ENCODE results near the gene THOC2. TPM values are rescaled to one million over a fixed set of nuclear protein-coding genes. Genes with fewer than 3 reads are reported as not detected.
"Not testable (repeated sequence)": the region's sequence is repeated elsewhere in the genome, so short reads cannot be mapped to it uniquely, and the experiment has no call there.

Gene THOC2
- total RNA-seq, 2 experiments from 2014 or later: 61.1 to 62.8 TPM

GRCh38 chrX:123728016-123728415 is 4.8 kb downstream of the THOC2 start:
- no peak overlapping the region for H3K27ac ChIP-seq (ENCODE audit: low read depth in 1 of 2, low read length in 2 of 2)
- no peaks in the 10 kb centered on the region for H3K9me3 ChIP-seq (ENCODE audit: control insufficient read depth in 1 of 2, insufficient read depth in 1 of 2, low read length in 2 of 2)
- CTCF ChIA-PET: no interaction called here
- H3K27me3 Mint-ChIP-seq: no peaks in the 10 kb centered on the region
- peaks cover 4% of the 10 kb centered on the region for H3K36me3 ChIP-seq (ENCODE audit: insufficient read depth, low read length)
- H3K36me3 Mint-ChIP-seq (ENCODE audit: low read depth): peaks cover 27% of the 10 kb centered on the region
- no peaks in the 10 kb centered on the region for H3K27me3 ChIP-seq (ENCODE audit: control insufficient read depth in 1 of 2, insufficient read depth in 2 of 2, low read length in 2 of 2)
- no peak for TF ChIP-seq CTCF (IDR thresholded peaks at IDR 0.05)
- H3K27ac Mint-ChIP-seq: peak overlapping the region; percentile 59
- DNase-seq: no peak
- intact Hi-C loops (cut with DNase I, micrococcal nuclease): no loop called here
- H3K4me1 Mint-ChIP-seq (ENCODE audit: low read depth): peaks cover 58% of the 10 kb centered on the region
- peaks cover 13% of the 10 kb centered on the region for H3K4me1 ChIP-seq (ENCODE audit: insufficient read depth, low read length)
- no peak overlapping the region for H3K4me3 ChIP-seq (ENCODE audit: low read length)
- no peaks in the 10 kb centered on the region for H3K9me3 Mint-ChIP-seq
- H3K4me3 Mint-ChIP-seq: peak overlapping the region; percentile 38
- ATAC-seq (ENCODE audit: poor library complexity): no peak
- POLR2A ChIA-PET: no interaction called here

GRCh38 chrX:123722193-123722592 is 10.7 kb downstream of the THOC2 start:
- CTCF ChIA-PET; intact Hi-C loops (cut with DNase I, micrococcal nuclease); H3K9me3 ChIP-seq (ENCODE audit: control insufficient read depth in 1 of 2, insufficient read depth in 1 of 2, low read length in 2 of 2); DNase-seq; POLR2A ChIA-PET; H3K27ac ChIP-seq (ENCODE audit: low read depth in 1 of 2, low read length in 2 of 2); H3K4me3 ChIP-seq (ENCODE audit: low read length); H3K36me3 ChIP-seq (ENCODE audit: insufficient read depth, low read length); H3K4me1 ChIP-seq (ENCODE audit: insufficient read depth, low read length); H3K27me3 Mint-ChIP-seq; H3K9me3 Mint-ChIP-seq; H3K4me3 Mint-ChIP-seq; H3K27me3 ChIP-seq (ENCODE audit: control insufficient read depth in 1 of 2, insufficient read depth in 2 of 2, low read length in 2 of 2); ATAC-seq (ENCODE audit: poor library complexity); H3K27ac Mint-ChIP-seq: not testable (repeated sequence)
- Mint-ChIP-seq H3K4me1 (ENCODE audit: low read depth) (peaks cover 41% of the 10 kb centered on the region), H3K36me3 (ENCODE audit: low read depth) (peaks cover 12% of the 10 kb centered on the region)

GRCh38 chrX:123720486-123720885 is 12.4 kb downstream of the THOC2 start:
- DNase-seq (no peak), ATAC-seq (ENCODE audit: poor library complexity) (no peak)
- no peak for TF ChIP-seq CTCF (IDR thresholded peaks at IDR 0.05)
- CTCF ChIA-PET: no interaction called here
- intact Hi-C loops (cut with DNase I, micrococcal nuclease): no loop called here
- Mint-ChIP-seq H3K27me3 (no peaks in the 10 kb centered on the region), H3K27ac (peak overlapping the region; percentile 29), H3K36me3 (ENCODE audit: low read depth) (peaks cover 19% of the 10 kb centered on the region), H3K4me1 (ENCODE audit: low read depth) (peaks cover 41% of the 10 kb centered on the region), H3K9me3 (no peaks in the 10 kb centered on the region), H3K4me3 (no peak overlapping the region)
- Histone ChIP-seq H3K36me3 (ENCODE audit: insufficient read depth, low read length) (no peaks in the 10 kb centered on the region), H3K4me1 (ENCODE audit: insufficient read depth, low read length) (peaks cover 5% of the 10 kb centered on the region), H3K4me3 (ENCODE audit: low read length) (no peak overlapping the region), H3K9me3 (ENCODE audit: control insufficient read depth in 1 of 2, insufficient read depth in 1 of 2, low read length in 2 of 2) (no peaks in the 10 kb centered on the region), H3K27me3 (ENCODE audit: control insufficient read depth in 1 of 2, insufficient read depth in 2 of 2, low read length in 2 of 2) (no peaks in the 10 kb centered on the region), H3K27ac (ENCODE audit: low read depth in 1 of 2, low read length in 2 of 2) (no peak overlapping the region)
- POLR2A ChIA-PET: no interaction called here

- peaks cover 39% of the 10 kb centered on the region for H3K4me1 Mint-ChIP-seq (ENCODE audit: low read depth)
- Histone ChIP-seq H3K9me3 (ENCODE audit: control insufficient read depth in 1 of 2, insufficient read depth in 1 of 2, low read length in 2 of 2) (no peaks in the 10 kb centered on the region), H3K27ac (ENCODE audit: low read depth in 1 of 2, low read length in 2 of 2) (no peak overlapping the region), H3K4me1 (ENCODE audit: insufficient read depth, low read length) (peaks cover 12% of the 10 kb centered on the region), H3K36me3 (ENCODE audit: insufficient read depth, low read length) (peaks cover 10% of the 10 kb centered on the region), H3K4me3 (ENCODE audit: low read length) (no peak overlapping the region), H3K27me3 (ENCODE audit: control insufficient read depth in 1 of 2, insufficient read depth in 2 of 2, low read length in 2 of 2) (no peaks in the 10 kb centered on the region)
- no peaks in the 10 kb centered on the region for H3K27me3 Mint-ChIP-seq
- peaks cover 26% of the 10 kb centered on the region for H3K36me3 Mint-ChIP-seq (ENCODE audit: low read depth)
- ChIA-PET CTCF (no interaction called here), POLR2A (no interaction called here)
- H3K27ac Mint-ChIP-seq: no peak overlapping the region
- DNase-seq: no peak
- peak overlapping the region; percentile 30 for H3K4me3 Mint-ChIP-seq
- no peaks in the 10 kb centered on the region for H3K9me3 Mint-ChIP-seq
- intact Hi-C loops (cut with DNase I, micrococcal nuclease): no loop called here
- ATAC-seq (ENCODE audit: poor library complexity): no peak
- no peak for TF ChIP-seq CTCF (IDR thresholded peaks at IDR 0.05)
Observed at GRCh38 chrX:123713841-123714240, 19.0 kb downstream of the THOC2 start.

Measured in CD4-positive, alpha-beta T cell (primary cell).